22Rv1 (cell line): ENCODE results near the gene LPIN1.

Source experiments
- CTCF ChIP-seq: fragments of 450-650 bp; IDR thresholded peaks from 2 replicates; pipeline ENCODE4 v1.5.1; 2017; ENCODE audit warnings: mild to moderate bottlenecking
- ZFX ChIP-seq: fragments of 450-650 bp; IDR thresholded peaks from 2 replicates; pipeline ENCODE4 v1.6.1; 2017; ENCODE audit warnings: antibody characterized with exemption, borderline replicate concordance

- TF ChIP-seq CTCF (no peak), ZFX (no peak)
These were observed 41.4 kb upstream of the LPIN1 start for GRCh38 chr2:11705063-11705462.
